PC-3 (cell line): Measurements from ENCODE around the gene MICB.

Source experiments
- EZH2 ChIP-seq: fragments of 300-600 bp; sonication (generic); IDR thresholded peaks from one replicate; pipeline ENCODE4 v1.6.1; 2017; ENCODE audit warnings: antibody characterized with exemption, mild to moderate bottlenecking, low read length; ENCODE audit not compliant: unreplicated experiment
- EZH2phosphoT487 ChIP-seq: fragments of 300-600 bp; sonication (generic); IDR thresholded peaks from 2 replicates; pipeline ENCODE4 v1.6.1; 2018; ENCODE audit warnings: mild to moderate bottlenecking, antibody characterized with exemption, low read length, borderline replicate concordance
- TF ChIP-seq, protein P1 (sequence below): fragments of 300-600 bp; sonication (generic); conservative IDR thresholded peaks from 2 replicates; pipeline ENCODE4 v1.5.1; 2017; ENCODE audit warnings: antibody characterized with exemption, low read depth, mild to moderate bottlenecking, low read length

DNA sequence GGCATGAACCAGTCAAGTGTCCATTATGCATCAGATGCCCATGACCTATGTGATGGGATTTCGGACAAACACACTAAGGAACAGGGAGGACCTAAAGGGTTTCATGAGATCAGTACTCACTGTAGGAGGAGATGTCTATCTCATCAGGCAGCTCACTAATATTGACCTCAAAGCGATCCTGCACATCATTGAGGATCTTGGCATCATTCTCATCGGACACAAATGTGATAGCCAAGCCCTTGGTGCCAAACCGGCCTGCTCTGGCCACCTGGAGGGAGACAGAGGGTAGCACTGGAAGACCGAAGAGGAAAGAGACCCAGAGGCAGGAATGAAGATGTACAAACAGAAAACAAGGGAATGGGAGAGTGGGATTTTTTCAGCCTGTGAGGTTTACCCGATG, 32.7 kb downstream of the MICB start:
- TF ChIP-seq, protein P1, sequence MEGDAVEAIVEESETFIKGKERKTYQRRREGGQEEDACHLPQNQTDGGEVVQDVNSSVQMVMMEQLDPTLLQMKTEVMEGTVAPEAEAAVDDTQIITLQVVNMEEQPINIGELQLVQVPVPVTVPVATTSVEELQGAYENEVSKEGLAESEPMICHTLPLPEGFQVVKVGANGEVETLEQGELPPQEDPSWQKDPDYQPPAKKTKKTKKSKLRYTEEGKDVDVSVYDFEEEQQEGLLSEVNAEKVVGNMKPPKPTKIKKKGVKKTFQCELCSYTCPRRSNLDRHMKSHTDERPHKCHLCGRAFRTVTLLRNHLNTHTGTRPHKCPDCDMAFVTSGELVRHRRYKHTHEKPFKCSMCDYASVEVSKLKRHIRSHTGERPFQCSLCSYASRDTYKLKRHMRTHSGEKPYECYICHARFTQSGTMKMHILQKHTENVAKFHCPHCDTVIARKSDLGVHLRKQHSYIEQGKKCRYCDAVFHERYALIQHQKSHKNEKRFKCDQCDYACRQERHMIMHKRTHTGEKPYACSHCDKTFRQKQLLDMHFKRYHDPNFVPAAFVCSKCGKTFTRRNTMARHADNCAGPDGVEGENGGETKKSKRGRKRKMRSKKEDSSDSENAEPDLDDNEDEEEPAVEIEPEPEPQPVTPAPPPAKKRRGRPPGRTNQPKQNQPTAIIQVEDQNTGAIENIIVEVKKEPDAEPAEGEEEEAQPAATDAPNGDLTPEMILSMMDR: no peak
- TF ChIP-seq EZH2: no peak
- no peak for TF ChIP-seq EZH2phosphoT487
